HG02885 (cell line): ENCODE data around the gene STX10.
"Not testable (repeated sequence)": the region's sequence is repeated elsewhere in the genome, so short reads cannot be mapped to it uniquely, and the experiment has no call there.

Experiments used
- ATAC-seq: cut with Tn5 transposase; IDR thresholded peaks from one replicate; pipeline ENCODE4 v1.9.1; 2021; ENCODE audit warnings: mild to moderate bottlenecking; ENCODE audit not compliant: unreplicated experiment, poor library complexity

STX10 gene

DNA sequence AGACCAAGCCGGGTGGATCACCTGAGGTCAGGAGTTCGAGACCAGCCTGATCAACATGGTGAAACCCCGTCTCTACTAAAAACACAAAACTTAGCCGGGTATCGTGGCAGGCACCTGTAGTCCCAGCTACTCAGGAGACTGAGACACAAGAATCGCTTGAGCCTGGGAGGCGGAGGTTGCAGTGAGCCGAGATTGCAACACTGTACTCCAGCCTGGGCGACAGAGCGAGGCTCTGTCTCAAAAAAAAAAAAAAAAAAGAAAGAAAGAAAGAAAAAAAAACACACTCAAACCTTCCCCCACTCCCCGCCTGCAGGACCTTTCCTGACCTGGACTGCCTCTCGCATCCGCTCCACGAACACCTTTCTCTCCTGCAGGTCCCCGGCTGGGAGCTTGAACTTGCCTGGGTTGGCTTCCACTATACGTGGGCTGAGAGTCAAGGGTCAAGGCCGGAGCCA lies 975 bp downstream of the STX10 start:
- ATAC-seq: not testable (repeated sequence)

DNA sequence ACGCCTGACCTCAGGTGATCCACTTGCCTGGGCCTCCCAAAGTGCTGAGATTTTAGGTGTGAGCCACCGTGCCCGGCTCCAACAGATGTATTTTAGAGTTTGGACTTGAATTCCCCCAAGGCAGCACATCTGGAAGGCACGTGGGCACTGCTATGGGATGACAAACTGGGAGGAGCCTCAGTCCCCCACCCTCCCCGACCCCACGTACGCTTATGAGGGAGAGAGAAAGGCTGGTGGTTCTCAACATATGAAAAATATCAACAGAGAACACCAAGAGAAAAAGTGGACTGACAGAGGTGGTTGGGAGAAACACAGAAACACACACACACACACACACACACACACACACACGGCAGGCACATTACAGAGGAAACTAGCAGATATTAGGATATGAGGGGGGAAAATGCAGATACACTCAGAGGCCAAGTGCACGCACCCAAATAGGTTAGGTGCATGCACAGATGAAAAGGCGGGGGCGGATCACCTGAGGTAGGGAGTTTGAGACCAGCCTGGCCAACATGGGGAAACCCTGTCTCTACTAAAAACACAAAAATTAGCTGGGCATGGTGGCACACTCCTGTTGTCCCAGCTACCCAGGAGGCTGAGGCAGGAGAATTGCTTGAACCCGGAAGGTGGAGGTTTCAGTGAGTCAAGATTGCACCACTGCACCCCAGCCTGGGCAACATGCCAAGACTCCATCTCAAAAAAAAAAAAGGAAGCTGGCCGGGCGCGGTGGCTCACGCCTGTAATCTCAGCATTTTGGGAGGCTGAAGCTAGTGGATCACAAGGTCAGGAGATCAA lies 3.2 kb downstream of the STX10 start:
- ATAC-seq: no peak

DNA sequence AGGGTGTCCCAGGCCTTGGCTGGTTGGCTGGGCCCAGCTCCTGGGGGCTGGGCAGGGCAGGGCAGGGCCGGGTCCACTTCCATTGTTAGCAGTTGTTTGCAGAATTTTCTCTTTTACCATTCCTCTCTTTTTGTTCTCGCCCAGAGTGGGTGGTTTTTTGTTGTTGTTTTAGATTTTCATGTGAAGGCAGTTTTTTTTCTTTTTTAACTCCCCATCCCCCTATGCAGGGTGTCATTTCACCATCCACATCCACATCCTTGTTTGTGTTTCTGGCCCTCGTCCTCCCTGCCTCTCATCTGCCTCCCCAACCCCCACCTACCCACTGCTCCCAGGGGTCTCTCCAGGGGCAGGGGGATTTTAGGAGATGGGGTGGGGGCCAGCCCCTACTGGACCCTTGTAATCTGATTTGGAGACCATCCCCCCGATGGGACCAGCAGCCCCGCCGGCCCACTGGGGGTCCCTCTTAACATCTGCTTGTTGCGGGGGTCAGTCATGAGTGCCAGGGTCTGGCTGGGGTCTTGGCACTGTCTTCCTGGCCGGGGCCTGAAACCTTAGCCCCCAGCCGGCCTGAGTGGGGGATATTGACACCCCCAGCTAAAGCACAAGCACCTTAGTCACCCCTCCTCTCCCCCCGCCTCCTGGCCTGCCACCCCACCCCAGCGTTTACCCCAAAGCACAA lies 10.4 kb downstream of the STX10 start:
- ATAC-seq: no peak

DNA sequence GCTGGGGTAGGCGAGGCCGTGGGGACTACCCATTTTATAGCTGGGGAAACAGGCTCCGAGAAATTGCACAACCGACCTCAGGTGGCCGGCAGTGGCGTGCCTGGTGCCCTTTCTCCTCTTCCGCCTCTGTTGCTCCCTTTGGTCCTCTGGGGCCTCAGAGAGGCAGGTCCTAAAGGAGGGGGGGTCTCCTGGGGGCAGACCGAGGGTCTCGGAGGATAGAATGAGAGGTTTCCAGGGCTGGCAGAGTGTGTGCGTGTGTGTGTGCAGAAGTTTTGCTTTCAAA lies 11.3 kb downstream of the STX10 start:
- ATAC-seq: no peak

DNA sequence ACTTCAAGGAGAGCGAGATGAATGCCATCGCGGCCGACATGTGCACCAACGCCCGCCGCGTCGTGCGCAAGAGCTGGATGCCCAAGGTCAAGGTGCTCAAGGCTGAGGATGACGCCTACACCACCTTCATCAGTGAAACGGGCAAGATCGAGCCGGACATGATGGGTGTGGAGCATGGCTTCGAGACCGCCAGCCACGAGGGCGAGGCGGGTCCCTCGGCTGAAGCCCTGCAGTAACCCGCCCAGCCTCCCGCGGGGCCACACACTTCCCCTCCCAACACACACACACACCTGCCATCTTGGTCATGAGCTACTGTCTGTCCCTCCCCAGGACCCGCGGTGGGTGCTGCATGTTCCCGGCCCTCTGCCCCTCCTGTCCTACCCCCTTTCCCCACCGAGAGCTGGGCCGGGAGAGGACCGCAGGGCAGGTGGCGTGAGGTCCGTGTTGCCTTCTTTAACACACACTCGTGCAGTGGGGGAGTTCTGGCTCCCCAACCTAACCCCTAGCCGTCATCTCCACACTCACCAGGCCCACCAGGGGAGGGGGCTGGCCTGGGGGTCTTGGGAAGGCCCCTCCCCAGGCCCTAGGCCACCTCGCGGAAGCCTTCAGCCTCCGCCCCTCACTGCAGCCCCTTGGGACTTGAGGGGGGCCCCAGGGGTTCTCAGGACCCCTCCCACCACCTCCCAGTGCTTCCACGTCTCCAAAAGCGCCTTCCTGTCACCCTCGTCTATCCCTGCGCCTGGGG lies 11.8 kb downstream of the STX10 start:
- no peak for ATAC-seq

DNA sequence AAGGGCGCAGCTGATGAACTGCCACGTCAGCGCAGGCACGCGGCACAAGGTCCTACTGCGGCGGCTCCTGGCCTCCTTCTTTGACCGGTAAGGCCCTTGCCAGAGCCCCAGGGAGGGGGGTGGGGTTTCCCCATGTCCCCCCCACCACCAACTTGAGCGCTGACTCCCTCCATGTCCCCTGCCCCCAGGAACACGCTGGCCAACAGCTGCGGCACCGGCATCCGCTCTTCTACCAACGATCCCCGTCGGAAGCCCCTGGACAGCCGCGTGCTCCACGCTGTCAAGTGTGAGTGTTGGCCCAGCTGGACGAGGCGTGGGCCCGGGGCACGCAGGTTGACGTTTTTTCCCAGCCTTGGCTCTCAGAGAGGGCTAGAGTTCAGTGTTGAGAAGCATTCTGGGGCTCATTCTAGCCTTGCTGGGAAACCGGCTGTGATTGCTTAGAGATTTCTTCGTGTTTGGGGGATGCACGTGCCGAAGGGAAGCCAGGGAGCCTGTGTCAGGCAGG lies 12.8 kb downstream of the STX10 start:
- ATAC-seq: no peak

DNA sequence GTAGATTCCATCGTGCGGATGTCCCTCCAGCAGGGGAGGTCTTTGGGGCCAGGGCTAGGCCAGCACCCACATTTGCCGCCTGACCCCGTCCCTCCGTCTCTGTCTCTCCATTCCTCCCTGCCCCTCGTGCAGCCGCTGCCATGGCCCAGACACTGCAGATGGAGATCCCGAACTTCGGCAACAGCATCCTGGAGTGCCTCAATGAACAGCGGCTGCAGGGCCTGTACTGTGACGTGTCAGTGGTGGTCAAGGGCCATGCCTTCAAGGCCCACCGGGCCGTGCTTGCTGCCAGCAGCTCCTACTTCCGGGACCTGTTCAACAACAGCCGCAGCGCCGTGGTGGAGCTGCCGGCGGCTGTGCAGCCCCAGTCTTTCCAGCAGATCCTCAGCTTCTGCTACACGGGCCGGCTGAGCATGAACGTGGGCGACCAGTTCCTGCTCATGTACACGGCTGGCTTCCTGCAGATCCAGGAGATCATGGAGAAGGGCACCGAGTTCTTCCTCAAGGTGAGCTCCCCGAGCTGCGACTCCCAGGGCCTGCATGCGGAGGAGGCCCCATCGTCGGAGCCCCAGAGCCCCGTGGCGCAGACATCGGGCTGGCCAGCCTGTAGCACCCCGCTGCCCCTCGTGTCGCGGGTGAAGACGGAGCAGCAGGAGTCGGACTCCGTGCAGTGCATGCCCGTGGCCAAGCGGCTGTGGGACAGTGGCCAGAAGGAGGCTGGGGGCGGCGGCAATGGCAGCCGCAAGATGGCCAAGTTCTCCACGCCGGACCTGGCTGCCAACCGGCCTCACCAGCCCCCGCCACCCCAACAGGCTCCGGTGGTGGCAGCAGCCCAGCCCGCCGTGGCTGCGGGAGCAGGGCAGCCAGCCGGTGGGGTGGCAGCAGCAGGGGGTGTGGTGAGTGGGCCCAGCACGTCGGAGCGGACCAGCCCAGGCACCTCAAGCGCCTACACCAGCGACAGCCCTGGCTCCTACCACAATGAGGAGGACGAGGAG lies 14.8 kb downstream of the STX10 start:
- ATAC-seq: no peak

DNA sequence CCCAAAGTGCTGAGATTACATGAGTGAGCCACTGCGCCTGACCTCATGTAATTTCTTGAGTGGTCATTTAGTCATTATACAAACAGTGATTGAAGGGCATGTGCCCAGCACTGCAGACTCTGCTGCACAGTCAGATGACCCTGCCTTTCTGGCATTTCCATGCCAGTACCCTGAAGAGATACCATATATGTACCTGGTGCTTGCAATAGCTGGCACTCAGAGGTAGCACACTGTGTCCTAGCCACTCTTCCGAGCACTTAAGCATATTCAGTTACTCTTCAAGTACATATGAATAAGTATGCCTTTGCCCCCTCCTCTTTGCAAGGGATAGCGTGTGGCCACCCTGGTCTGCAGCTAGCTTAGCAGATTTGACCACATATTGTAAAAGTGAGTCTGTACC lies 15.5 kb downstream of the STX10 start:
- ATAC-seq: no peak

DNA sequence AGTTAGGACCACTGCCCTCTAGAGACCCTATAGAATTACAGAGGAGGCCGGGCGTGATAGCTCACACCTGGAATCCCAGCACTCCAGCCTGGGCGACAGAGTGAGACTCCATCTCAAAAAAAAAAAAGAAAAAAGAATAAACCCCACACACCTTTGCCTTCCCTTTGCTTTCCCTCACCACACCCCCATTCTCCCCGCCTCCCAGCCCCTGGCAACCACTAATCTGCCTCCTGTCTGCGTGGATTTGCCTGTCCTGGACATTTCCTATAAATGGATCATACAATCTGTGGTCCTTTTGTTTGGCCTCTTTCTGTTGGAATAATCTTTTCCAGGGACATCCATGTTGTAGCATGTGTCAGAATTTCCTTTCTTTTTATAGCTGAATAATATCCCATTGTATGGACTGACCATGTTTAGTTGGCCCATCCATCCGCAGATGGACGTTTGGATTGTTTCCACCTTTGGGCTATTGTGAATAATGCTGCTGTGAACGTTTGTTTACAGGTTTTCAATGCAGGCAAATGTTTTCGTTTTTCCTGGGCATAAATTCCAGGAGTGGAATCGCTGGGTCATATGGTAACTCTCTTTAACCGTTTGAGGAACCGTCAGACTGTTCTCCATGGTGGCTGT lies 16.8 kb downstream of the STX10 start:
- no peak for ATAC-seq

DNA sequence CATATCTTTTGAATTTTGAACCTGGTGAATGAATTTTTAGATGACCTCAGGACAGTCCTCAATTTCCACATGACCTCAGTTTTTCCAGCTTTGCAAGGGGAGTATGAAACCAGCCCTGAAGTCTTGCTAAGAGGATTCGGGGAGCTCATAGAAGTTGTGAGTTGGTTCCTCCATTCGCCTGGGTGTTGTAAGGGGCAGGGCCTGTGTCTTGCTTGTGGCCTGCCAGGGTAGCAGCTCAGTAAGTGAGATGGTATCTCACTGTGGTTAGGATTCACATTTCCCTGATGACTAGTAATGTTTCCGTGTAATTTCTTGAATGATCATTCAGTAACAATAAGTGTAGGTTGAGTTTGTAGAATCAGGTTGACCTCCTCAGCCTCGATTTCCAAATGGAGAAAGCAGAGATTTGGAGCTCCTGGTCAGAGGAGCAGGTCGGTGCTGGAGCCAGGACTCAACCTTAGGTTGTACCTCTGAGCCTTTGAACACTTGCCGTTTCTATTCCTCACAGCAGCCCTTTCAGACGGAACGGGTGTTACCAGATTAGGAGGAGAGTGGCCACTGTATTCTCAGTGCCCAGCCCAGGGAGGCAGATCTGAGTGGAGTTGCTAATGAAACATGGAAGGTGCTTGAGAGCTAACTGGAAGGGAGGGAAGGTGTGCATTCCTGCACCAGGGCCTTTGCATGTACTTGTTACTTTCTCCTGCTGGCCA lies 17.5 kb downstream of the STX10 start:
- ATAC-seq: no peak

DNA sequence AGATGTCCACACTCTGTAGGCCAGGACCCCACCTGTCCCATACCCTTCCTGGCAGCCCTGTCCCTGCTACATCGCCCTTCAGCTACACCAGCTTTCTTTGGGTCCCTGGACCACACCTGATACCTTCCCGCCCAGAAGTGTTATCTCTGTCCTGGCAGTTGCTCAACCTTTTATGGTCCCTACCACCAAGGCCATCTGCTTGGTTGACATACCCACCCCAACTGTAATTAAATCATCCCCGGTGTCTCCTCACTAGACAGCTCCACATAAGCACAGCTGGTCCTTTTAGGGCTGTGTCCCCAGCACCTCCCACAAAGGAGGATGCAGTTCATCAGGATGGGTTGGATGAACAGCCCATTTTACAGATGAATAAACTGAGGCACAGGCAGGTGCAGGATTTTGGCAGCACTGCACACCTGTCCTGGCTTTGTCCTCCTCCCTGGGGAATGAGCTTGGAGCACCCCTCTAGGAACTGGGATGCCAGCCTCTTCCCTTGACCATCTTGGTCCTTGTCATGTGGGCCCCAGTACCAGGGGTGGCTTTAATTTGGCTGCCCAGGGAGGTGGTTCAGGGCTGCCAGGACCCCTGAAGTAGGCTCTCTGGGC lies 19.2 kb downstream of the STX10 start:
- ATAC-seq: no peak

DNA sequence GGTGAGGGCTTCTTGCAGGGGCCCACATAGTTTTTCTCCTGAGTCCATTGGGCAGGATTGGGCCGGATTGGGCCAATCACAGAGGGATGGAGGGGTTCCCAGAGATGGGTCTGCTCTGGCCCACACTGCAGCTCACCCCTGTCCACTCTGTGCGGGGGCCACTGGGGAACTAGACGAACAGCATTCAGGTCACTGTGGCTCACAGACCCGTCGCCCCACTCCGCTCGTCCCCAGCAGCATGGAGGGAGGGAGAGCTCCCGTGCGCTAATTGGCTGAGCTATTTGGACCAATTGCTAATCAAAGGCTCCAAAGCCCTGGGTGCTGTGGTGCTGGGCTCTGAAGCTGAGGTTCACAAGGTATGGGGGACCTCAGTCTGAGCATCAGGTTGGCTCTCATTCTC lies 20.8 kb downstream of the STX10 start:
- ATAC-seq: no peak

DNA sequence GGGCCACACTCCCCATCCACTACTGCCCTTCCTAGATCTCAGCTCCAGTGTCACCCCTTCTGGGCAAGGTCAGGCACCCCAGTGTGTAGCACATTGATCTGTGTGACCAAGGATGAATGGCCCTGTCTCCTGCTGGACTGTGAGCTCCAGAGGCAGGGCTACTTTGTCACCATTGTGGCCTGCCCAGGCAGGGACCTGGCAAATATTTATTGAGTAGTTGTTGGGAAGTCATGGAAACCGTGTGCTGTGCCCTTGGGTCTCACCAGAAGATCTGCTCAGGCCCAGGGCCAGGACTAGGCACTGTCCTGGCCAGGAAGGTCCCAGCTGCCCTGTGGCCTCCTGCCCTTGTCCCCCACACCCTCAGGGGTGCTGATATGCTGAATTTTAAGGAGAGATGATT lies 21.6 kb downstream of the STX10 start:
- ATAC-seq: no peak

DNA sequence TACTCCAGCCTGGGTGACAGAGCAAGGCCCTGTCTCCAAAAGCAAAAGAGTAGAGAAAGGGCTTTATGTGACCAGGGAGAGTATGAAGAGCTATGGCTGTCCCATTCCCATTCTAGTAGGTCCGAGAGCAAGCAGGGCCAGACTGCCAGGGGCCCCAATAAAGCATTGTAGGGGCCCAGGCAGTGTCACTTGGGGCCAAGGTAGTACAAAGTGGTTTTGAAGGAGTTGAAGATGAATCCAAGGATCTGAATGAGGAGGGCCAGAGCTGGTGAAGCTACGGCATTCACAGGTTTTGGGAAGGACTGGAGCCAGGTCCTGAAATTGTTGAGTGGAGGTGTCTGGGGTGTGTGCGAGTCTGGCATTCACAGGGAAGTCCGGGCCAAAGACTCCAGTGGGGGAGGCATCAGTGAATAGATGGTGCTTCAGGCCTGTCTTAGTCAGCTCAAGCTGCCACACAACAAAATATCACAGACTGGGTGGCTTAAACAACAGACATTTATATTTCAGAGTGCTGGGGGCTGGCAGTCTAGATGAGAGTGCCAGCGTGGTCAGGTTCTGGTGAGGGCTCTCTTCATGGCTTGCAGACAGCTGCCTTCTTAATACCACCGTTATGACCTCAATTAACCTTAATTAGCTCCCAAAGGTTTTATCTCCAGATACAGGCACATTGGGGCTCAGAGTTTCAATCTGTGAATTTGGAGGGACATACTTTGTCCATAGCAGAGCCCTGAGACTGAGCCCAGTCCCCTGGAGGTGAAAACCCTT lies 22.2 kb downstream of the STX10 start:
- no peak for ATAC-seq

DNA sequence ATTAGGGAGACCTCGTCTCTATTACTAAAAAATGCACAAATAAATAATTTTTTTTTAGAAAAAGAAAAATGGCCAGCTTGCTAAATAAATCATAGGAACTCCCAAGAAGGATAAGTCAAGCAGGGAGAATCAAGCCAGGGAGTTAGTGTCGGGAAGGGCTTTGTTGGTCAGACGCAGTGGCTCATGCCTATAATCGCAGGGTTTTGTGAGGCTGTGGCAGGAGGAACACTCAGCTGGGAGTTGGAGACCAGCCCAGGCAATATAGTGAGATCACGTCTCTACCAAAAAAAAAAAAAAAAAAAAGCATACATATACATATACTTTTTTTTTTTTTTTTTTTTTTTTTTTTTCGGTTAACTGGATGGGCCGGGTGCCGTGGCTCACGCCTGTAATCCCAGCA lies 23.1 kb downstream of the STX10 start:
- no peak for ATAC-seq

DNA sequence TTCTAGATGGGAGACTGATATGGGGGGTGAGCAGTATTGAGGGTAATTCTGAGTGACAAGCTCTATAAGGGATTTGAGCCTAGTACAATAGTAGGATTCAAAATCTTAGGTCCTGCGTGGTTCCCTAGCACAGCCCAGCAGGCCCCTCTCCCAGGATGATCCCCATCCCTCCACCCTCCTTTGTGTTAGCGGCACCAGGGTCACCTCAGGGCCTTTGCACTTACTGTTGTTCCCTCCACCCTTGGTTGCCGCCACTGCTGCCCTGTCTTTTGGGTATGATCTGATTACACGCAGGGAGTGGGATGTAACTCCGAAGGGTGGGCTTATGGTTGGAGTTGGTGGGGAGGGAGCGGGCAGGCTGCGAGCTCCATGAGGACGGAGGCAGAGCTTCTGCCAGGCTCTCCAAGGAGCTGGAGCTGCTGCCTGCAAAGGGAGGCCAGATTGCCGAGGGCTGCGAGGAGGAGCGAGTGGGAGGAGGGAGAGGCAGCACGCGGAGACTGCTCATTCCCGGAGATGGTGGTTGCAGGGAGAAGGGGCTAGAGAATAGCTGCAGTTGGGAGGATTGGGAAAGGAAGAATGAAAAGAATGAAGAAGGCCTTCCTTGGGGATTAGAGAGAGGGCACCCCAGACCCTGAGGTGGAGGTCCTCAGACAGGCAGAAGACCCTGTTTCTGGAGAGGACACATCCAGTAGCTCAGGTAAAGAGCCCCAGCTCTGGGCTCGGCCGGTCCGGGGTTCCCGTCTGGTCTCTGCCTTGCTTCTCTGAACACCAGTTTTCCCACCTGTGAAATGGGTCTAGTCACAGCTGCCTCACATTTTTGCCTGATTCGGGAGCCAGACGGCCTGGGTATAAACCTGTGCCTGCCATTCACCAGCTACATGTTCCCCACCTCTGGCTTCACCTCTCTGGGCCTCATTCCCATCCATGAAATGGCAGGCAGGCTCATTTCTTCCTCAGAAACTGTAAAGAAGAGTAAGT lies 26.9 kb downstream of the STX10 start:
- ATAC-seq: no peak
